DND-41 (cell line): ENCODE data around the gene PABPN1L.

Experiments used
- CTCF ChIP-seq: IDR thresholded peaks from 2 replicates; pipeline ENCODE4 v1.5.1; 2012; ENCODE audit warnings: borderline replicate concordance, low read length, moderate library complexity, mild to moderate bottlenecking; ENCODE audit not compliant: poor library complexity, severe bottlenecking; ENCODE audit errors: extremely low read depth
- EZH2 ChIP-seq: IDR thresholded peaks from 3 replicates; pipeline ENCODE4 v1.6.1; 2012; ENCODE audit warnings: borderline replicate concordance, low read depth, mild to moderate bottlenecking, moderate library complexity, low read length, inconsistent platforms; ENCODE audit not compliant: severe bottlenecking

GRCh38 chr16:88877564-88878289 is 11.3 kb upstream of the PABPN1L start:
- TF ChIP-seq CTCF (no peak), EZH2 (no peak)
